Measurements from ENCODE around the gene SCYL2. TPM values are rescaled to one million over a fixed set of nuclear protein-coding genes. Genes with fewer than 3 reads are reported as not detected.

SCYL2 gene
- total and polyA plus RNA-seq, 2 donors from 2014 or later, result 10.3 to 41.7 TPM

DNA sequence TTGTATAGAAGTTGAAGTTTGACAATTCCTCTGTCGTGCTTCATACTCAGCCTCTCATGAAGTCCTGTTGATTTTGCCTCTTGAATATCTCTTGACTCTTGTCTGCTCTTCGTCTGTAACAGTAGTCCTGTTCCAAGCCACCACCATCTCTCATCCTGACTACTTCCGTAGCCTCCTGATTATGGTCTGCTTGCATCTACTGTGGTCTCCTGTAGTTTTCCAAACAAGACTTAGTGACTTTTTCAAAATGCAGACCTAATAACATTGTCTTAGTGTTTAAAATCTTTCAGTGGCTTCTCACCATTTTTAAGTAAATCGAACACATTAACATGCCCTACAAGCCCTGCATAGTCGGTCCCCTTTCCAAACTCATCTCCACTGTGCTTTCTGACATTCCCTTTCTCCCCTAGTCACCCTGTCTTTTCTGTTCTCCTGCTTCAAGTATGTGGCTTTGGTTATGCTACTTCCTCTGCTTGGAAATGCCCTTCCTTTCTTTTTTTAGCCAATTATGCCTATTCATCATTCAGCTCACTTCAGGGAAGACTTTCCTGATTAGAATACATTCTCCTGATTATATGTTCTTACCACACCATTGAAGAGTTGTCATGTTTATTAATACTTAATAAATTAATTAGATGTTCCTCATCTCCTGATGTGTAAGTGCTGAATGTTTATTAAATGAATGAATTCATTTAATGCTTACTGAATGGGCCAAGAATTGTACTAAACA lies 2.0 kb downstream of the SCYL2 start:
- Histone ChIP-seq H3K27me3 (ENCODE audit: control insufficient read depth, insufficient read depth, low read length) (no peaks in the 10 kb centered on the region), H3K4me1 (ENCODE audit: control insufficient read depth in 2 of 3, insufficient read depth in 2 of 3, low read depth in 1 of 3, low read length in 3 of 3) (peaks cover 4 to 12% (median 12%) of the 10 kb centered on the region in 3 donors), H3K9me3 (ENCODE audit: control insufficient read depth in 2 of 3, insufficient read depth in 1 of 3, low read length in 3 of 3) (no peaks in the 10 kb centered on the region), H3K9ac (ENCODE audit: low read length in 3 of 3) (peak overlapping the region; percentile 10 to 63 (median 21)), H3K27ac (ENCODE audit: low read depth in 2 of 2, low read length in 2 of 2) (no peak overlapping the region), H3K36me3 (ENCODE audit: control insufficient read depth in 2 of 3, insufficient read depth in 3 of 3, low read length in 3 of 3) (no peaks in the 10 kb centered on the region), H3K4me3 (ENCODE audit: low read length in 3 of 3) (peak overlapping the region; percentile 17 to 83 (median 79))
- DNase-seq (peak in 1 of 5 donors; percentile 8), FAIRE-seq (no peak)
- TF ChIP-seq, protein P1, sequence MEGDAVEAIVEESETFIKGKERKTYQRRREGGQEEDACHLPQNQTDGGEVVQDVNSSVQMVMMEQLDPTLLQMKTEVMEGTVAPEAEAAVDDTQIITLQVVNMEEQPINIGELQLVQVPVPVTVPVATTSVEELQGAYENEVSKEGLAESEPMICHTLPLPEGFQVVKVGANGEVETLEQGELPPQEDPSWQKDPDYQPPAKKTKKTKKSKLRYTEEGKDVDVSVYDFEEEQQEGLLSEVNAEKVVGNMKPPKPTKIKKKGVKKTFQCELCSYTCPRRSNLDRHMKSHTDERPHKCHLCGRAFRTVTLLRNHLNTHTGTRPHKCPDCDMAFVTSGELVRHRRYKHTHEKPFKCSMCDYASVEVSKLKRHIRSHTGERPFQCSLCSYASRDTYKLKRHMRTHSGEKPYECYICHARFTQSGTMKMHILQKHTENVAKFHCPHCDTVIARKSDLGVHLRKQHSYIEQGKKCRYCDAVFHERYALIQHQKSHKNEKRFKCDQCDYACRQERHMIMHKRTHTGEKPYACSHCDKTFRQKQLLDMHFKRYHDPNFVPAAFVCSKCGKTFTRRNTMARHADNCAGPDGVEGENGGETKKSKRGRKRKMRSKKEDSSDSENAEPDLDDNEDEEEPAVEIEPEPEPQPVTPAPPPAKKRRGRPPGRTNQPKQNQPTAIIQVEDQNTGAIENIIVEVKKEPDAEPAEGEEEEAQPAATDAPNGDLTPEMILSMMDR (IDR thresholded peaks at IDR 0.05; ENCODE audit: borderline replicate concordance, extremely low read depth, insufficient read depth), result no peak
- intact Hi-C loops (cut with DNase I), result no loop called here

DNA sequence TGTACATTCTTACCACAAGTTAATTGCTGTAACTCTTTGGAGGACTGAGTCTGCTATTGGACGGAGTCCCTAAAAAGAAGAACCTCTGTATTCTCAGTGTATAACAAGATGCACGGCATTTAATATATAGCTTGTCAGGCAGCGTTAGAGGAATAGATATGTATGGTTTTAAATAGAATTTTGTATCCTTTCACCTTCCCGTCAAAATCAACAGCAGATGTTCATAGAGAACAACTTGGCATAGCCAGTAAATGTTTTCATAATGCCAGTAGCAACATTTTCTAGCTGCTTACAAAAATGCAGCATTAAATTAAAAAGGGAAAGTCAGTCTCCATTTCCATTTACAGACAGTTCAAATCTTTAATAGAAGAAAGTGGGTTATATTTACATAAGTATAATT lies 6.8 kb downstream of the SCYL2 start:
- intact Hi-C loops (cut with DNase I), result no loop called here
- no peak for FAIRE-seq
- H3K27ac ChIP-seq (ENCODE audit: low read depth in 2 of 2, low read length in 2 of 2), result no peak overlapping the region
- H3K27me3 ChIP-seq (ENCODE audit: control insufficient read depth, insufficient read depth, low read length), result no peaks in the 10 kb centered on the region
- TF ChIP-seq, protein P1 (IDR thresholded peaks at IDR 0.05; ENCODE audit: borderline replicate concordance, extremely low read depth, insufficient read depth), result no peak
- no peaks in the 10 kb centered on the region for H3K9me3 ChIP-seq (ENCODE audit: control insufficient read depth in 2 of 3, insufficient read depth in 1 of 3, low read length in 3 of 3)
- H3K9ac ChIP-seq (ENCODE audit: low read length in 3 of 3), result no peak overlapping the region
- DNase-seq, result no peak
- no peaks in the 10 kb centered on the region for H3K36me3 ChIP-seq (ENCODE audit: control insufficient read depth in 2 of 3, insufficient read depth in 3 of 3, low read length in 3 of 3)
- no peak overlapping the region for H3K4me3 ChIP-seq (ENCODE audit: low read length in 3 of 3)
- peaks cover 4 to 10% (median 7%) of the 10 kb centered on the region in 3 donors for H3K4me1 ChIP-seq (ENCODE audit: control insufficient read depth in 2 of 3, insufficient read depth in 2 of 3, low read depth in 1 of 3, low read length in 3 of 3)

DNA sequence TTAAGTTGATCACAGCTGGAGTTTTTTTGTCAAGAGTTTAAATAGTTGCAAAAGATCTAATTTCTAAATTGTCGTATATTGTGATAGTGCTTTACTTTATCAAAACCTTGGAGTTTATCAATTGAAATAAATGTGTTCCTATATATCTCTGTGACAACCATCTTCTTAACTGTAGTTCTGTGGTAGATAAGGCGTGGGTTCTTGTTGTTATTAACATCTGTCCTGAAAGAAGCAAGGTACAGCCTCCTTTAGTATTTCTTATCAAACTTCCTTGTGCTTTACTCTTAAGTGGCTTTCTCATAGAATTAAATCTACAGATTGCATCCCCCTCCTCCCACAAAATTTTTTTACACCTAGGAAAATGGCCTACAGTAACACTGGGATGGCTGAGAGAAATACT lies 7.3 kb downstream of the SCYL2 start:
- Histone ChIP-seq H3K9me3 (ENCODE audit: control insufficient read depth in 2 of 3, insufficient read depth in 1 of 3, low read length in 3 of 3) (no peaks in the 10 kb centered on the region), H3K36me3 (ENCODE audit: control insufficient read depth in 2 of 3, insufficient read depth in 3 of 3, low read length in 3 of 3) (no peaks in the 10 kb centered on the region), H3K4me1 (ENCODE audit: control insufficient read depth in 2 of 3, insufficient read depth in 2 of 3, low read depth in 1 of 3, low read length in 3 of 3) (peaks cover 0 to 9% (median 7%) of the 10 kb centered on the region in 3 donors), H3K27ac (ENCODE audit: low read depth in 2 of 2, low read length in 2 of 2) (no peak overlapping the region), H3K27me3 (ENCODE audit: control insufficient read depth, insufficient read depth, low read length) (no peaks in the 10 kb centered on the region), H3K9ac (ENCODE audit: low read length in 3 of 3) (no peak overlapping the region), H3K4me3 (ENCODE audit: low read length in 3 of 3) (no peak overlapping the region)
- FAIRE-seq, result no peak
- intact Hi-C loops (cut with DNase I), result no loop called here
- no peak for DNase-seq
- TF ChIP-seq, protein P1 (IDR thresholded peaks at IDR 0.05; ENCODE audit: borderline replicate concordance, extremely low read depth, insufficient read depth), result no peak

Data from kidney (tissue), 14 donors.